HepG2 (cell line): Measurements from ENCODE around the gene MAP2K1. TPM values are rescaled to one million over a fixed set of nuclear protein-coding genes. Genes with fewer than 3 reads are reported as not detected.
A peak's percentile ranks its signal among the peaks of the same experiment; 100 is the strongest.

Experiments used
- AGO2 ChIP-seq: fragments of 200-400 bp; formaldehyde crosslinking; optimal IDR thresholded peaks from 2 replicates; pipeline ENCODE3; 2017; ENCODE audit warnings: mild to moderate bottlenecking, low read depth, low read length, moderate library complexity
- FOXA1 ChIP-seq, 2 experiments: fragments of 450-650 bp in 1 of 2; sonication (generic) in 1 of 2; formaldehyde crosslinking in 1 of 2; IDR thresholded peaks; 2 replicates each; pipeline versions ENCODE4 v1.4.0 to v1.6.1; 2016 to 2020; ENCODE audit warnings: missing genetic modification reagents in 1 of 2
- HMGA1 ChIP-seq: sonication (generic); formaldehyde crosslinking; conservative IDR thresholded peaks from 2 replicates; pipeline ENCODE4 v1.4.0; 2020; ENCODE audit warnings: missing genetic modification reagents
- MEIS2 ChIP-seq: sonication (generic); formaldehyde crosslinking; IDR thresholded peaks from 2 replicates; pipeline ENCODE4 v1.9.0; 2021; ENCODE audit warnings: mild to moderate bottlenecking, missing genetic modification reagents
- NFIC ChIP-seq: IDR thresholded peaks from 2 replicates; pipeline ENCODE4 v1.6.1; 2012; ENCODE audit warnings: mild to moderate bottlenecking, low read length, inconsistent platforms
- PHF20 ChIP-seq: sonication (generic); formaldehyde crosslinking; IDR thresholded peaks from 2 replicates; pipeline ENCODE4 v1.5.0; 2020; ENCODE audit warnings: mild to moderate bottlenecking, missing genetic modification reagents
- RELA ChIP-seq: sonication (generic); formaldehyde crosslinking; IDR thresholded peaks from 2 replicates; pipeline ENCODE4 v1.4.0; 2020; ENCODE audit warnings: missing genetic modification reagents
- RXRB ChIP-seq: IDR thresholded peaks from 2 replicates; pipeline ENCODE4 v1.6.1; 2016; ENCODE audit warnings: borderline replicate concordance, missing genetic modification reagents, missing compliant biosample characterization
- SALL1 ChIP-seq: sonication (generic); formaldehyde crosslinking; IDR thresholded peaks from 2 replicates; pipeline ENCODE4 v1.8.0; 2022; ENCODE audit warnings: mild to moderate bottlenecking, missing genetic modification reagents
- SRSF4 ChIP-seq: fragments of 200-400 bp; formaldehyde crosslinking; IDR thresholded peaks from one replicate; pipeline ENCODE4 v1.6.1; 2018; ENCODE audit warnings: mild to moderate bottlenecking, low read depth, low read length, moderate library complexity; ENCODE audit not compliant: poor library complexity, severe bottlenecking
- ZNF780A ChIP-seq: sonication (generic); formaldehyde crosslinking; IDR thresholded peaks from 2 replicates; pipeline ENCODE4 v1.8.0; 2022; ENCODE audit warnings: mild to moderate bottlenecking, missing genetic modification reagents, moderate library complexity
- ZNF790 ChIP-seq: sonication (generic); formaldehyde crosslinking; IDR thresholded peaks from 2 replicates; pipeline ENCODE4 v1.8.0; 2022; ENCODE audit warnings: missing genetic modification reagents, mild to moderate bottlenecking, borderline replicate concordance
- ZSCAN21 ChIP-seq: sonication (generic); formaldehyde crosslinking; IDR thresholded peaks from 2 replicates; pipeline ENCODE4 v1.8.0; 2022; ENCODE audit warnings: mild to moderate bottlenecking, missing genetic modification reagents, moderate library complexity, borderline replicate concordance
- polyA plus RNA-seq, 8 experiments: library from polyadenylated mRNA; depleted of rRNA in 3 of 8; stranded (reverse) in 7 of 8; unstranded in 1 of 8; fragments of >200 nt; fragmentation: Illumina TruSeq in 4 of 8; extraction: Trizol in 4 of 8; gene quantifications; 2 replicates each; pipeline versions ENCODE4 v1.2.1 to v1.2.3, GENCODE V29; 2011 to 2016; ENCODE audit warnings: low read depth in 4 of 8, missing spikeins in 1 of 8, mixed read lengths in 1 of 8; ENCODE audit not compliant: insufficient read depth in 1 of 8
- total RNA-seq, 5 experiments: library from RNA; depleted of rRNA; stranded (reverse); fragments of >200 nt; fragmentation: Illumina TruSeq; extraction: Trizol; gene quantifications; 2 replicates each; pipeline ENCODE4 v1.2.3, GENCODE V29; 2016; ENCODE audit warnings: low read depth in 1 of 5
- TF ChIP-seq, protein P1 (sequence below): sonication (generic); formaldehyde crosslinking; IDR thresholded peaks from 2 replicates; pipeline ENCODE4 v1.4.0; 2020; ENCODE audit warnings: missing genetic modification reagents
- TF ChIP-seq, protein P2 (sequence below): sonication (generic); formaldehyde crosslinking; IDR thresholded peaks from 2 replicates; pipeline ENCODE4 v1.8.1; 2022; ENCODE audit warnings: low read depth, mild to moderate bottlenecking, missing genetic modification reagents
- TF ChIP-seq, protein P3 (sequence below): sonication (generic); formaldehyde crosslinking; IDR thresholded peaks from 2 replicates; pipeline ENCODE4 v1.8.0; 2022; ENCODE audit warnings: mild to moderate bottlenecking, missing genetic modification reagents

Gene MAP2K1
- total and polyA plus RNA-seq, 2 of the 13 experiments (the other 11 are each of a cell fraction or from before 2014, with no cell fraction given) = 24.1 to 49.2 TPM

DNA sequence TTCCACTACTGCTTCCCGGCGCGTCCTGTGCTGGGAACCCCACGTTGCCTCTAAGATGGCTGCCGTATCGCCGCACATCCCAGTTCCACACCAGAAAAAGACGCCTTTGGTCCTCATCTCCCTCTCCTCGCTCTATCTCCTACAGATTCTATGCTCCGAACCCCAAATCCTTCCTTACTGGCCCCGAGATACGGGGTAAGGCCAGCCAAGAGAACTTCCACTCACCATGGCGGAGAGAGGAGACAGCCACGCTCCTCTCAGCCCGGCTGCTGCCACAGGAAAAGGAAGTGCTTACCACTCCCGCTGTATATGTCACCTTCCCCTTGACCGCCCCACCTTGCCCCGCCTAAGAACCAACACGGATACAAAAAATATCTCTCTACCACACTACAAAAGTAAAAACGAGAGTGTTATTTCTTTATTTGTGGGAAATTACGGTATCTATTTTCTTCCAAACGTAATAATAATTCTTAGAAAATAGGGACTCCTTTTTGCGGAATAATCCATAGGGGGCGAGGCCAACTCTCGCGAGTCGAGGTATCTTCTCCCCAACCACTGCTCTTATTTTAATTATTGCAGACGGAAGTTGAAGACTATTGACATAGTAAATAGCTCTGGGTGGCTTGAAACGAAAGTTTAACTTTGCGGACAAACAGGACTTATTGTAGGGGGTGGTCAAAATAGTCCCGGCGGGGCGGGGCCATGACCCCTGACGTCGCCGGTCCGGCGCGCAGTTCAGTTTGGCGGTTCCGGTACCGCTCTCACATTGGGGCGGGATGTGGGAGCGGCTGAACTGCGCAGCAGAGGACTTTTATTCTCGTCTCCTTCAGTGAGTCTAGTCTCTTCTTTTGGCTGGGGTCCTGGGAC lies 118.1 kb downstream of the MAP2K1 start, which contains the start of the genes RPL4 and ZWILCH (continued):
- TF ChIP-seq, protein P1, sequence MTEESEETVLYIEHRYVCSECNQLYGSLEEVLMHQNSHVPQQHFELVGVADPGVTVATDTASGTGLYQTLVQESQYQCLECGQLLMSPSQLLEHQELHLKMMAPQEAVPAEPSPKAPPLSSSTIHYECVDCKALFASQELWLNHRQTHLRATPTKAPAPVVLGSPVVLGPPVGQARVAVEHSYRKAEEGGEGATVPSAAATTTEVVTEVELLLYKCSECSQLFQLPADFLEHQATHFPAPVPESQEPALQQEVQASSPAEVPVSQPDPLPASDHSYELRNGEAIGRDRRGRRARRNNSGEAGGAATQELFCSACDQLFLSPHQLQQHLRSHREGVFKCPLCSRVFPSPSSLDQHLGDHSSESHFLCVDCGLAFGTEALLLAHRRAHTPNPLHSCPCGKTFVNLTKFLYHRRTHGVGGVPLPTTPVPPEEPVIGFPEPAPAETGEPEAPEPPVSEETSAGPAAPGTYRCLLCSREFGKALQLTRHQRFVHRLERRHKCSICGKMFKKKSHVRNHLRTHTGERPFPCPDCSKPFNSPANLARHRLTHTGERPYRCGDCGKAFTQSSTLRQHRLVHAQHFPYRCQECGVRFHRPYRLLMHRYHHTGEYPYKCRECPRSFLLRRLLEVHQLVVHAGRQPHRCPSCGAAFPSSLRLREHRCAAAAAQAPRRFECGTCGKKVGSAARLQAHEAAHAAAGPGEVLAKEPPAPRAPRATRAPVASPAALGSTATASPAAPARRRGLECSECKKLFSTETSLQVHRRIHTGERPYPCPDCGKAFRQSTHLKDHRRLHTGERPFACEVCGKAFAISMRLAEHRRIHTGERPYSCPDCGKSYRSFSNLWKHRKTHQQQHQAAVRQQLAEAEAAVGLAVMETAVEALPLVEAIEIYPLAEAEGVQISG (CRISPR knock-in tag) = peak; percentile 69
- no peak for TF ChIP-seq HMGA1 (CRISPR knock-in tag)
- TF ChIP-seq PHF20 (CRISPR knock-in tag) = peak; percentile 77
- peak; percentile 59 for TF ChIP-seq SALL1
- 0 out of 2 replicates have a peak, but pooled peaks have one; percentile 61 for TF ChIP-seq NFIC
- no peak for TF ChIP-seq ZSCAN21 (CRISPR knock-in tag)
- TF ChIP-seq RELA = no peak
- TF ChIP-seq ZNF790 (CRISPR knock-in tag) = peak; percentile 63; the same call in 1 of the 2 replicates
- TF ChIP-seq AGO2 = no peak
- TF ChIP-seq SRSF4 = no peak
- TF ChIP-seq MEIS2 = 0 out of 2 replicates have a peak, but pooled peaks have one; percentile 9
- peak; percentile 25; the same call in 1 of the 2 replicates for TF ChIP-seq RXRB (CRISPR knock-in tag)
- TF ChIP-seq, protein P2, sequence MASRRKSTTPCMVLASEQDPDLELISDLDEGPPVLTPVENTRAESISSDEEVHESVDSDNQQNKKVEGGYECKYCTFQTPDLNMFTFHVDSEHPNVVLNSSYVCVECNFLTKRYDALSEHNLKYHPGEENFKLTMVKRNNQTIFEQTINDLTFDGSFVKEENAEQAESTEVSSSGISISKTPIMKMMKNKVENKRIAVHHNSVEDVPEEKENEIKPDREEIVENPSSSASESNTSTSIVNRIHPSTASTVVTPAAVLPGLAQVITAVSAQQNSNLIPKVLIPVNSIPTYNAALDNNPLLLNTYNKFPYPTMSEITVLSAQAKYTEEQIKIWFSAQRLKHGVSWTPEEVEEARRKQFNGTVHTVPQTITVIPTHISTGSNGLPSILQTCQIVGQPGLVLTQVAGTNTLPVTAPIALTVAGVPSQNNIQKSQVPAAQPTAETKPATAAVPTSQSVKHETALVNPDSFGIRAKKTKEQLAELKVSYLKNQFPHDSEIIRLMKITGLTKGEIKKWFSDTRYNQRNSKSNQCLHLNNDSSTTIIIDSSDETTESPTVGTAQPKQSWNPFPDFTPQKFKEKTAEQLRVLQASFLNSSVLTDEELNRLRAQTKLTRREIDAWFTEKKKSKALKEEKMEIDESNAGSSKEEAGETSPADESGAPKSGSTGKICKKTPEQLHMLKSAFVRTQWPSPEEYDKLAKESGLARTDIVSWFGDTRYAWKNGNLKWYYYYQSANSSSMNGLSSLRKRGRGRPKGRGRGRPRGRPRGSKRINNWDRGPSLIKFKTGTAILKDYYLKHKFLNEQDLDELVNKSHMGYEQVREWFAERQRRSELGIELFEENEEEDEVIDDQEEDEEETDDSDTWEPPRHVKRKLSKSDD (CRISPR knock-in tag) = peak; percentile 23; the same call in 1 of the 2 replicates
- TF ChIP-seq, protein P3, sequence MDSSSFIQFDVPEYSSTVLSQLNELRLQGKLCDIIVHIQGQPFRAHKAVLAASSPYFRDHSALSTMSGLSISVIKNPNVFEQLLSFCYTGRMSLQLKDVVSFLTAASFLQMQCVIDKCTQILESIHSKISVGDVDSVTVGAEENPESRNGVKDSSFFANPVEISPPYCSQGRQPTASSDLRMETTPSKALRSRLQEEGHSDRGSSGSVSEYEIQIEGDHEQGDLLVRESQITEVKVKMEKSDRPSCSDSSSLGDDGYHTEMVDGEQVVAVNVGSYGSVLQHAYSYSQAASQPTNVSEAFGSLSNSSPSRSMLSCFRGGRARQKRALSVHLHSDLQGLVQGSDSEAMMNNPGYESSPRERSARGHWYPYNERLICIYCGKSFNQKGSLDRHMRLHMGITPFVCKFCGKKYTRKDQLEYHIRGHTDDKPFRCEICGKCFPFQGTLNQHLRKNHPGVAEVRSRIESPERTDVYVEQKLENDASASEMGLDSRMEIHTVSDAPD (CRISPR knock-in tag) = no peak
- TF ChIP-seq FOXA1 (IDR thresholded peaks at IDR 0.05) = no peak
- TF ChIP-seq FOXA1 (CRISPR knock-in tag; IDR thresholded peaks at IDR 0.05) = peak; percentile 78
- TF ChIP-seq ZNF780A (CRISPR knock-in tag) = 0 out of 2 replicates have a peak, but pooled peaks have one; percentile 31
